ENCODE results near the gene MALRD1. TPM values are rescaled to one million over a fixed set of nuclear protein-coding genes. Genes with fewer than 3 reads are reported as not detected.

Gene MALRD1
- total RNA-seq, 1 experiment from 2014 or later: 8.2 TPM

DNA sequence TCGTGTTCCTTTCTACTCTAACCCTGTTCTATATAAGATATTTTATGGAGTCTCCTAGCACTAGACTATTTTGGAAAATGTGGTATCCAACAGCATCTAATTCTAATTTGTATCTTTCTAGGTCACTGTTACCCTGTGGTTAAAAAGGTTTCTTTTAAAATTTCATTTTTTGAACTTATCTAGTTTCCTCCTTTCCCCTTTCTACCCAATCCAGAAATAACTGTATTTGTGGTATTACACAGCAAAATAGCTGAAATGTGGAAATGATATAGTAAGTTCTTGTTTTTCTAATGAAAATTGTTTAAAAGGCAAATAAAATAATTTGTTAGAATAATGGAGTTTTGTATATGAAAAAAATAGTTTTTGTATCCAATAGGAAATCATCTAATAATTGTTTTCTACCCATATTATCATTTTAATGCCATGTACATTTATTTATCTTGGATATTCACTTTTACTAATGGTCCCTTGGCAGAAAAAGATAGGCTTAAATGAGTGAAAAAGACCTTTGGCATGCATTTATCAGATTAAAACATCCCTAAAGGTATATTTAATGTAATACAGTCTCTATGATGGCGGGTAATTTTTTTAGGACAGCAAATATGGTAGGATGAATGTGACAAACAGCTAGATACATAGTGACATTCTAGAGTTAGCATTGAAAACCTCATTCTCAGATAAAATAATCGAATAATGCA is 592.1 kb downstream of the MALRD1 start:
- TF ChIP-seq, protein P1, sequence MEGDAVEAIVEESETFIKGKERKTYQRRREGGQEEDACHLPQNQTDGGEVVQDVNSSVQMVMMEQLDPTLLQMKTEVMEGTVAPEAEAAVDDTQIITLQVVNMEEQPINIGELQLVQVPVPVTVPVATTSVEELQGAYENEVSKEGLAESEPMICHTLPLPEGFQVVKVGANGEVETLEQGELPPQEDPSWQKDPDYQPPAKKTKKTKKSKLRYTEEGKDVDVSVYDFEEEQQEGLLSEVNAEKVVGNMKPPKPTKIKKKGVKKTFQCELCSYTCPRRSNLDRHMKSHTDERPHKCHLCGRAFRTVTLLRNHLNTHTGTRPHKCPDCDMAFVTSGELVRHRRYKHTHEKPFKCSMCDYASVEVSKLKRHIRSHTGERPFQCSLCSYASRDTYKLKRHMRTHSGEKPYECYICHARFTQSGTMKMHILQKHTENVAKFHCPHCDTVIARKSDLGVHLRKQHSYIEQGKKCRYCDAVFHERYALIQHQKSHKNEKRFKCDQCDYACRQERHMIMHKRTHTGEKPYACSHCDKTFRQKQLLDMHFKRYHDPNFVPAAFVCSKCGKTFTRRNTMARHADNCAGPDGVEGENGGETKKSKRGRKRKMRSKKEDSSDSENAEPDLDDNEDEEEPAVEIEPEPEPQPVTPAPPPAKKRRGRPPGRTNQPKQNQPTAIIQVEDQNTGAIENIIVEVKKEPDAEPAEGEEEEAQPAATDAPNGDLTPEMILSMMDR (IDR thresholded peaks at IDR 0.05; ENCODE audit: insufficient read depth in 1 of 2, low read depth in 1 of 2, low read length in 1 of 2, severe bottlenecking in 1 of 2, unreplicated experiment in 1 of 2): no peak
- intact Hi-C loops (cut with micrococcal nuclease; ENCODE audit: unreplicated experiment): no loop called here
- no peak overlapping the region for H3K4me3 Mint-ChIP-seq (ENCODE audit: unreplicated experiment)
- BruUV-seq (replicated peaks): no TSS peak
- H3K9me3 Mint-ChIP-seq (ENCODE audit: unreplicated experiment): no peaks in the 10 kb centered on the region
- H3K36me3 ChIP-seq (ENCODE audit: control insufficient read depth, insufficient read depth, low read length): no peaks in the 10 kb centered on the region
- H3K36me3 Mint-ChIP-seq (ENCODE audit: insufficient read depth, unreplicated experiment): no peaks in the 10 kb centered on the region
- CTCF ChIA-PET: no interaction called here
- peaks cover 4% of the 10 kb centered on the region; the same call in 1 of the 2 replicates for H3K4me1 ChIP-seq
- DNase-seq: no peak
- no peaks in the 10 kb centered on the region for H3K27me3 ChIP-seq (replicated peaks; ENCODE audit: control insufficient read depth, insufficient read depth, low read length)
- H3K27me3 Mint-ChIP-seq (ENCODE audit: insufficient read depth, unreplicated experiment): no peaks in the 10 kb centered on the region
- peaks cover 14% of the 10 kb centered on the region for H3K4me1 Mint-ChIP-seq (ENCODE audit: low read depth, unreplicated experiment)
- no peak overlapping the region for H3K4me3 ChIP-seq (ENCODE audit: low read depth, low read length)
- no peaks in the 10 kb centered on the region for H3K9me3 ChIP-seq
- POLR2A ChIA-PET: no interaction called here
- no peak overlapping the region for H3K27ac Mint-ChIP-seq (ENCODE audit: unreplicated experiment)

DNA sequence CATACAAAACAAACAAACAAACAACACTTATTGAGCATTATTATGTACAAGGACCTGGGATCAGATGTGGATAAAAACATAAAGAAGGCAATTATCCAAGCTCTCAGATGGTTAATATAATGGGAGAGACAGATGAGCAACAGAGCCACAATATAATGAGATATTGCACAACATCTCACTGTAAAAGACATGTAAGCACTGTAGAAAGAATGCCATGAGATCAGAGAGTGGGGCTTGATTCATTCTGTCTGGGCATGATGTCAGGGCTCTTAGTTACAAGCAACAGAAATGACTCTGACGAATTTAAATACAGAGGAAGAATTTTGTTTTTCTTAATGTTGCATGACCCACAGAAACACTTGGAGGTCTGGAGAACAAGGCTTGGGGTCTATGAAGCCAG is 602.9 kb downstream of the MALRD1 start:
- TF ChIP-seq, protein P1 (IDR thresholded peaks at IDR 0.05; ENCODE audit: insufficient read depth in 1 of 2, low read depth in 1 of 2, low read length in 1 of 2, severe bottlenecking in 1 of 2, unreplicated experiment in 1 of 2): no peak
- no peaks in the 10 kb centered on the region for H3K9me3 Mint-ChIP-seq (ENCODE audit: unreplicated experiment)
- CTCF ChIA-PET: no interaction called here

DNA sequence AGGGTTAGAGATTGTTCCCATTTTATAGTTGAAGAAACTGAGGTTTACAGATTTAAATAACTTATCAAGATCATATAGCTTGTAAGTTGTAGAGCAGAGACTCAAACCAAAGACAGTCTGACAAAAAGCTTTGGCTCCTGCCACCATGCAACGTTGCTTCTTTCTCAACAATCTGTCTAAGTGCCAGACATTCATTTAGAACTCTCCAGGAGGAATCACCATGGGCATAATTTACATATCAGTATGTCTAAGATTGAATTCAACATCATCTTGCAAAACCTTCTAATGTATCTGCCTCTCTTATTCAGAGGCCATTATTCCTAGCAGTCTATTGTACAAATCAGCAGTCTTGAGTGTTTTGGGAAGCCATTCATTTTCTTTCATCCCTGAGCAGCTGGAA is 604.1 kb downstream of the MALRD1 start:
- H3K4me3 Mint-ChIP-seq (ENCODE audit: unreplicated experiment): no peak overlapping the region
- intact Hi-C loops (cut with micrococcal nuclease; ENCODE audit: unreplicated experiment): no loop called here

More for the DNA sequence above, 602.9 kb downstream of the MALRD1 start:
- no peaks in the 10 kb centered on the region for H3K4me1 Mint-ChIP-seq (ENCODE audit: low read depth, unreplicated experiment)
- no peaks in the 10 kb centered on the region for H3K36me3 Mint-ChIP-seq (ENCODE audit: insufficient read depth, unreplicated experiment)
- Histone ChIP-seq H3K36me3 (ENCODE audit: control insufficient read depth, insufficient read depth, low read length) (no peaks in the 10 kb centered on the region), H3K27me3 (replicated peaks; ENCODE audit: control insufficient read depth, insufficient read depth, low read length) (no peaks in the 10 kb centered on the region), H3K9me3 (no peaks in the 10 kb centered on the region), H3K4me1 (no peaks in the 10 kb centered on the region), H3K4me3 (ENCODE audit: low read depth, low read length) (no peak overlapping the region)
- intact Hi-C loops (cut with micrococcal nuclease; ENCODE audit: unreplicated experiment): no loop called here
- no peaks in the 10 kb centered on the region for H3K27me3 Mint-ChIP-seq (ENCODE audit: insufficient read depth, unreplicated experiment)
- BruUV-seq (replicated peaks): no TSS peak
- POLR2A ChIA-PET: no interaction called here
- H3K27ac Mint-ChIP-seq (ENCODE audit: unreplicated experiment): no peak overlapping the region
- no peak overlapping the region for H3K4me3 Mint-ChIP-seq (ENCODE audit: unreplicated experiment)
- no peak for DNase-seq

More for the DNA sequence above, 604.1 kb downstream of the MALRD1 start:
- CTCF ChIA-PET: no interaction called here
- BruUV-seq (replicated peaks): no TSS peak
- no peak for DNase-seq
- Histone ChIP-seq H3K9me3 (no peaks in the 10 kb centered on the region), H3K27me3 (replicated peaks; ENCODE audit: control insufficient read depth, insufficient read depth, low read length) (no peaks in the 10 kb centered on the region), H3K4me3 (ENCODE audit: low read depth, low read length) (no peak overlapping the region), H3K4me1 (no peaks in the 10 kb centered on the region), H3K36me3 (ENCODE audit: control insufficient read depth, insufficient read depth, low read length) (no peaks in the 10 kb centered on the region)
- Mint-ChIP-seq H3K27ac (ENCODE audit: unreplicated experiment) (no peak overlapping the region), H3K4me1 (ENCODE audit: low read depth, unreplicated experiment) (no peaks in the 10 kb centered on the region), H3K36me3 (ENCODE audit: insufficient read depth, unreplicated experiment) (no peaks in the 10 kb centered on the region), H3K9me3 (ENCODE audit: unreplicated experiment) (no peaks in the 10 kb centered on the region), H3K27me3 (ENCODE audit: insufficient read depth, unreplicated experiment) (no peaks in the 10 kb centered on the region)
- POLR2A ChIA-PET: no interaction called here
- TF ChIP-seq, protein P1 (IDR thresholded peaks at IDR 0.05; ENCODE audit: insufficient read depth in 1 of 2, low read depth in 1 of 2, low read length in 1 of 2, severe bottlenecking in 1 of 2, unreplicated experiment in 1 of 2): no peak
